Subcutaneous abdominal adipose tissue (tissue), 5 donors: ENCODE results near the gene TTC38.

ENCODE experiments used
- H3K27ac ChIP-seq: one replicate; pipeline ENCODE4 v1.7.0; 2013; ENCODE audit warnings: low read depth, mild to moderate bottlenecking, inconsistent platforms, low read length, moderate library complexity
- H3K27me3 ChIP-seq, 5 donors: one replicate each; pipeline ENCODE4 v1.7.0; 2013; ENCODE audit warnings: low read length in 5 of 5, inconsistent platforms in 1 of 5; ENCODE audit not compliant: control insufficient read depth in 5 of 5, insufficient read depth in 4 of 5
- H3K36me3 ChIP-seq, 5 donors: one replicate each; pipeline ENCODE4 v1.7.0; 2013; ENCODE audit warnings: low read length in 5 of 5; ENCODE audit not compliant: control insufficient read depth in 5 of 5, insufficient read depth in 5 of 5
- H3K4me1 ChIP-seq, 5 donors: one replicate each; pipeline ENCODE4 v1.7.0; 2013; ENCODE audit warnings: low read length in 5 of 5, mild to moderate bottlenecking in 3 of 5, moderate library complexity in 1 of 5; ENCODE audit not compliant: control insufficient read depth in 5 of 5, insufficient read depth in 5 of 5
- H3K4me3 ChIP-seq, 5 donors: one replicate each; pipeline ENCODE4 v1.7.0; 2013; ENCODE audit warnings: low read length in 5 of 5, low read depth in 1 of 5
- H3K9ac ChIP-seq, 5 donors: one replicate each; pipeline ENCODE4 v1.7.0; 2013; ENCODE audit warnings: low read length in 5 of 5, mild to moderate bottlenecking in 4 of 5, moderate library complexity in 3 of 5
- H3K9me3 ChIP-seq, 5 donors: one replicate each; pipeline ENCODE4 v1.7.0; 2013; ENCODE audit warnings: low read length in 5 of 5; ENCODE audit not compliant: control insufficient read depth in 5 of 5
- donor health status: healthy.
- donor health status: healthy.
- donor health status: healthy.
- donor health status: healthy.
- donor health status: healthy.

TTC38 gene

DNA sequence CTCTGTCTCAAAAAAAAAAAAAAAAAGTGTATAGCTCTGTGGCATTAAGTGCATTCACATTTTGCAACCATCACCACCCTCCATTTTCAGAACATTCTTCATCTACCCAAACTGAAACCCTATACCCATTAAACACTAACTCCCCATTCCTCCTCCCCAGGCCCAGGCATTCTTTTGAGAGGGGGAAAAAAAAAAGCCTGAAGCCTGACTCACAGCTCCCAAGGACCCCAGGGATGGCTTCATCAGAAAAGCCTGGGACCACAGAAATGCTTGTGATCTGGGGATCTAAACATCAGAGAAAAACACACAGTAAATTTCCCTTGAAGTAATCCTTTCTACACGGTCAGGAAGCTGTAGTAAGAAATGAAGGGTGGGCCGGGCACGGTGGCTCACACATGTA is 18.2 kb downstream of the TTC38 start:
- Histone ChIP-seq H3K4me1 (peaks cover 2 to 29% (median 27%) of the 10 kb centered on the region in 5 donors), H3K4me3 (no peak overlapping the region), H3K27me3 (no peaks in the 10 kb centered on the region), H3K36me3 (peaks cover 3 to 95% (median 83%) of the 10 kb centered on the region in 5 donors), H3K27ac (no peak overlapping the region), H3K9ac (no peak overlapping the region), H3K9me3 (no peaks in the 10 kb centered on the region)

DNA sequence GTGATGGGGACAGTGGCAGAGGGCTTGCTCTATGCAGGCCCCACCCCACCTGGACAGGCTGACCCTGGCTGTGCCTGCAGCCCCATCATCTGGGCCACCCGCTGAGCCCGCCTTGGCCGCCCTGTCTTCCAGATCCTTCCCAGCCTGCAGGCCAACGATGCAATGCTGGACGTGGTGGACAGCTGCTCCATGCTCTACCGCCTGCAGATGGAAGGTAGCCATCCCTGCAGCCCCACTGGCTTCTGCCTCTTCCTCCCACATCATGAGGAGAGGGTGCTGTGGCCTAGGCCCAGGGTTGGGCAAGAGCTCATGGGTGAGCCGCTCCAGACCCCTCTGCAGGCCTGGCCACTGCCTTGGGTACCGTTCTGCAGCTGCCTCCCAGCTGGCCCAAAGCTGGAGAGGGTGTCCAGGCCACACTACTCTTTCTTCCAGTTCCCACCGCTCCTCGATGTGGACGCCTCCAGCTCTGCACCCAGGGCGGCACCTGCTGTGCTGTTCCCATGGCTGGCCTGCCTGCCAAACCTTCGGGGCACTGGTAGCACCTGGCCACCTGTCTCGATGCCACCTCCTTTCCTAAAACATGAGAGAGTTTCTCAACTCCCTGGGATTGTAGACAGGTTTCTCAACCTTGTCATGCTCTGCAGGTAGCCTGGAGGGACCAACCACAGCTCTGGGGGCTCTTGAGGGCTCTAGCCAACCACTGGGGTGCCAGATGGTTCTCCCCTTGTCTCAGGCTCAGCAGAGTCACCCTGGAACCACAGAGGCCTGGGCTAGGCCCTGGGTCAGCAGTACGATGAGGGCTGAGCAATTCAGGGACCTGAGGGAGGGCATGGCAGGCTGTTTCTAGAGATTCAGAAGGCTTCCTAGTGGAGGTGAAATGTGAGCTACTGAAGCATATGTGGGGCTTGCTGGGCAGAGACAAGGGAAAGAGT is 19.4 kb downstream of the TTC38 start:
- Histone ChIP-seq H3K4me1 (peaks cover 2 to 34% (median 27%) of the 10 kb centered on the region in 5 donors), H3K27ac (peak overlapping the region; percentile 49), H3K4me3 (peak overlapping the region in 3 of 5 donors; percentile 23 to 50 (median 38))

DNA sequence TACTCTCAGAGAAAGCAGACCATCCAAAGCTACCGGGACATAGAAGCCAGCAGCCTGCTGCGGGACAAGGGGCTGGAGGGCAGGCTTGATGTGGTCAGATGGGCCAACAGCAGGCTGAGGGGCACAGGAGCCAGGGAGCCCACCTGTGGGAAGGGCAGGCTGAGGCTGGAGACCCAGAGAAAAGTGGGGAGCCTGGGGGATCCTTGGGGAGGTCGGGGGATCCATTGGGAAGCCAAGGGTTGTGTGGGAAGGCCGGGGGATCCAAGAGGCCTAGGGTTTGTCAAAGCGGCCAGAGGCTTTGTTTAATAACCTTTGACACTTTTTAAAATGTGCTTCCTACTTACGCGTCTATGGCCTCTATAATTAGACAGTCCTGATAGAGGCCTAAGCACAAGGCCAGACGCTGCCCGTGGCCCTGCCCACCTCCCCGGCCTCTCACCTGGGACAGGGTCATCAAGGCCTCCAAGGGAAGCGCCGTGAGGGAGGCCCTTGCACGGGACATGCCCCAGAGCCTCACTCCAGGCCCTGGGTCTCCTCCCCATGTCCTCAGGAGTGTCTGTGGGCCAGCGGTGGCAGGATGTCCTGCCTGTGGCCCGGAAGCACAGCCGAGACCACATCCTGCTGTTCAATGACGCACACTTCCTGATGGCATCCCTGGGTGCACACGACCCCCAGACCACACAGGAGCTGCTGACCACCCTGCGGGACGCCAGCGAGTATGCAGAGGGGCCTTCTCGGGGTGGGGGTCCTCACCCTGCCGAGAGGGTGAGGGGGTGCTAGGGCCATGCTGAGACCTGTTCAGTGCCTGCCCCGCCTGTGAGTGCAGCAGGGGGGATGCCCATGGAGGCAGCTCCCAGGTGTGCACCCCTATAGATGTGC is 20.3 kb downstream of the TTC38 start:
- Histone ChIP-seq H3K36me3 (peaks cover 3 to 91% (median 75%) of the 10 kb centered on the region in 5 donors), H3K4me3 (peak overlapping the region; percentile 9 to 50 (median 27)), H3K27ac (peak overlapping the region; percentile 49), H3K9ac (peak overlapping the region in 4 of 5 donors; percentile 20 to 79 (median 37)), H3K27me3 (no peaks in the 10 kb centered on the region), H3K4me1 (peaks cover 2 to 43% (median 29%) of the 10 kb centered on the region in 5 donors), H3K9me3 (no peaks in the 10 kb centered on the region)

More for the DNA sequence above, 19.4 kb downstream of the TTC38 start:
- Histone ChIP-seq H3K27me3 (no peaks in the 10 kb centered on the region), H3K9ac (peak overlapping the region in 4 of 5 donors; percentile 20 to 79 (median 37)), H3K9me3 (no peaks in the 10 kb centered on the region), H3K36me3 (peaks cover 3 to 91% (median 75%) of the 10 kb centered on the region in 5 donors)

DNA sequence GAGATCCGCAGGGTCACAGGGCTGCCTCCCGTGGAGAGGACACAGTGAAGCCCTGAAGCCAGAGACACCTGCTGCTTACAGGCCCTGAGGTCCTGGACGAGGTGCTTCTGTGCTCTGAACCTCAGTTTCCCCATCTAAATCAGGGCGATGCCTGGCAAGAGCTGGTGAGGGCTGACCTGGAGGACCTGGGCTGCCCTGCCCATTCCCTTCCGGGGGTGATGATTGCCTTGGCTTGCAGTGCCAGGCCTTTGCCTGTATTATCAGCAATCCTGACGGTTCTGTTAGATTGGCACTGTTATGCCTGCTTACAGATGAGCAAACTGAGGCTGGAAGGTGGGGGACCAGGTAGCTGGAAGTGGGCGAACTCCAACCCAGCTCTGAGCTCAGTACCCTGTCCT is 21.0 kb downstream of the TTC38 start:
- Histone ChIP-seq H3K36me3 (peaks cover 1 to 91% (median 78%) of the 10 kb centered on the region in 5 donors), H3K9me3 (no peaks in the 10 kb centered on the region), H3K9ac (peak overlapping the region in 1 of 5 donors; percentile 40), H3K4me1 (peaks cover 2 to 48% (median 29%) of the 10 kb centered on the region in 5 donors), H3K27ac (no peak overlapping the region), H3K27me3 (no peaks in the 10 kb centered on the region), H3K4me3 (peak overlapping the region in 1 of 5 donors; percentile 50)

DNA sequence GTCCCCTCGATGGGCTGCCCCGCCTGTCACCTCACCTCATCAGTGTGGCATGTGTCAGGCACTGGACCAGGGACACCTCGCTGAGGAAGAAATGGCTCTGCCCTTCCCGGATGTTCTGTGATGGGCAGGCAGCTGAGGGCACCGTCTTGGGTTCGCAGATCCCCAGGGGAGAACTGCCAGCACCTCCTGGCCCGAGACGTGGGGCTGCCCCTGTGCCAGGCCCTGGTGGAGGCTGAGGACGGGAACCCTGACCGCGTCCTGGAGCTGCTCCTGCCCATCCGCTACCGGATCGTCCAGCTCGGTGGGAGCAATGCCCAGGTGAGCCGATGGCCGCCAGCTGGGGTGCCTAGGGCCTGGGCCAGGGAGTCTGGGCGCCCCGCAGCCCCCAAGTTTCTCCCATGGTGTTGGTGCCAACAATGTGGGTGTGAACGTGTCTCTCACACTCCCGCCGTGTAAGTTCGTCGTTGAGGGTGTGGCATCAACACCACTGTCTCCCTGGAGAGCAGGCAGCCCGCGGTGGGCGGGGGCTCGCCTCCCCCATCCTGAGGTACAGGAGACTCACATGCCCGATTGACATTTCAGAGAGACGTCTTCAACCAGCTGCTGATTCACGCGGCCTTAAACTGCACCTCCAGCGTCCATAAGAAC is 21.6 kb downstream of the TTC38 start:
- Histone ChIP-seq H3K9me3 (no peaks in the 10 kb centered on the region), H3K36me3 (peaks cover 0 to 87% (median 72%) of the 10 kb centered on the region in 5 donors), H3K27me3 (no peaks in the 10 kb centered on the region), H3K27ac (no peak overlapping the region), H3K4me3 (no peak overlapping the region), H3K9ac (peak overlapping the region in 1 of 5 donors; percentile 40), H3K4me1 (peaks cover 2 to 50% (median 27%) of the 10 kb centered on the region in 5 donors)

DNA sequence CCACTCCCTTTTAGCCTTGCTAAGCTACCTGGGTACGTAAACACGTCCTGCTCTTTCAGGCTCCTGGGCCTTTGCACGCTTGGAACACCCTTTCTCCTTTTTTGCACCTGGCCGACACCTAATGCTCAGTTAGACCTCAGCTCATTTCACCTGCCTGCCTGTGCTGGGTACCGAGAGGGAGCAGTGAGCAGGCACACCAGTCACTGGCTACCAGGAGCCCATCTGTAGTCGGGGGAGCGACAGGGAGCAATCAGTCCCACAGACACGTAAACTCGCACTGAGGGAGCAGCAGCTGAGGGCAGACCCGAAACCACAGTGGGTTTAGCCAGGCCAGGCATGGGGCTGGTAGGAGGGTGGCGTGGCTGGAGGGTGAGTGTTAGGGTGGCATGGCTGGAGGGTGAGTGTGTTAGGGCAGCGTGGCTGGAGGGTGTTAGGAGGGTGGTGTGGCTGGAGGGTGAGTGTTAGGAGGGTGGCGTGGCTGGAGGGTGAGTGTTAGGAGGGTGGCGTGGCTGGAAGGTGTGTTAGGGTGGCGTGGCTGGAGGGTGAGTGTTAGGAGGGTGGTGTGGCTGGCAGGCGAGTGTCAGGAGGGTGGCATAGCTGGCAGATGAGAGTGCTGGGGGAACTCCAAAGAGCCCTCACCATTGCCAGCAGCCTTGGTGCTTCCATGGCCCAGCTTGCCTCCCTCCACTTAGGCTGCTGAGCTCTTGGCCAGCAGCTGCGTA is 22.5 kb downstream of the TTC38 start:
- H3K27me3 ChIP-seq: no peaks in the 10 kb centered on the region
- H3K9ac ChIP-seq: no peak overlapping the region
- H3K27ac ChIP-seq: no peak overlapping the region
- peaks cover 0 to 78% (median 64%) of the 10 kb centered on the region in 5 donors for H3K36me3 ChIP-seq
- peaks cover 2 to 49% (median 23%) of the 10 kb centered on the region in 5 donors for H3K4me1 ChIP-seq
- H3K9me3 ChIP-seq: no peaks in the 10 kb centered on the region
- H3K4me3 ChIP-seq: no peak overlapping the region

DNA sequence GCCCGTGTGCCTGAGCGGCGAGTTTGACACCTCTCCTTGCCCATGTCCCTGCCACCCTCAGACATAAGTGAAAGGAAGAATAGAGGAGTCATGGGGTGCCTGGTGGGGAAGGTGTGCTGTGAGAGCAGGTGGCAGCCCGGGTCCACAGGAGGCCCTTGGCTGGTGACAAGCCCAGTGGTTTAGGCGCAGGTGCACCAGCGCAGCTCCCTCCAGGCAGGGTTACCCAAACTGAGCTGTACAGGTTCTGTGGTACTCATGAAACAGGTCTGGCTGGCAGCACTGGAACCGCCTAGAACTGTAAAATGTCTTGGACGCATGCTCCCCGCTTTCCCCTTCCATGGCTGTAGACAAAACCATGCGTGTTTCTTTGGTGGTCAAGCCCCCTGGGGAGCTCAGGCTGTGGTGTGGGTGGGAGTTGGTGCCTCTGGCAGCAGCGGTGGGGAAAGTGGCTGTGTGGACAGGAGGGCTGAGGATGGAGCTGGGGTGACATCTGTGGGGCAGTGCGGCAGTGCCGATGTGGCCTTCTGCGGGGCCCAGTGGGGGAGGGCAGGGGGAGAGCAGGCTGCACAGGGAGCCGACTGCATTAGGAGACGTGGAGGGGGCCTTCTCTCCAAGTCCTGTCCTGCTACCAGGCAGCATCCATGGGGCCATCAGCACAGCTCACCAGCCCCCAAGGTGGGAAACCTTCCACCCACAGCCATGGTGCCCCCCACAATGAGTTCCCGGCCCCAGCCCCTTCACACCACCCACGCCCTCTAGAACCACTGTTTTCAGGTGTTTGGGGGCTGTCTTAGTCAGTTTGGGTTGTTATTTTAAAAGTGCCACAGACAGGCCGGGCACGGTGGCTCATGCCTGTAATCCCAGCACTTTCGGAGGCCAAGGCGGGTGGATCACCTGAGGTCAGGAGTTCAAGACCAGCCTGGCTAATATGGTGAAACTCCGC is 23.3 kb downstream of the TTC38 start:
- H3K9me3 ChIP-seq: no peaks in the 10 kb centered on the region
- H3K4me3 ChIP-seq: no peak overlapping the region
- H3K4me1 ChIP-seq: peaks cover 6 to 57% (median 31%) of the 10 kb centered on the region in 5 donors
- no peak overlapping the region for H3K27ac ChIP-seq
- H3K9ac ChIP-seq: no peak overlapping the region
- peaks cover 0 to 72% (median 60%) of the 10 kb centered on the region in 5 donors for H3K36me3 ChIP-seq
- no peaks in the 10 kb centered on the region for H3K27me3 ChIP-seq

DNA sequence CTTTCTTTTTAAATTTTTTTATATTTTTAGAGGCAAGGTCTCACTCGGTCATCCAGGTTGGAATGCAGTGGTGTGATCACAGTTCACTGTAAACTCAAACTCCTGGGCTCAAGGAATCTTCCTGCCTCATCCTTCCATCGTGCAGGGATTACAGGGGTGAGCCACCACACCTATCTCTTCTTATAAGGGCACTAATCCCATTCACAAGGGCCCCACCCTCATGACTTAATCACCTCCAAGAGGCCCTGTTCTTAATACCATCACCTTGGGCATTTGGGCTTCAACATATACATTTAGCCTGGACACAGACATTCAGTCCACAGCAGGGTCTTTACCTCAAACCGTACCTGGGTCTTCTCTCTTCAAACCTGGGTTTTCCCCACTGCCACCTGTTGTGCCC is 24.4 kb downstream of the TTC38 start:
- Histone ChIP-seq H3K36me3 (peaks cover 0 to 61% (median 51%) of the 10 kb centered on the region in 5 donors), H3K4me1 (peaks cover 6 to 63% (median 39%) of the 10 kb centered on the region in 5 donors), H3K9ac (no peak overlapping the region), H3K27ac (no peak overlapping the region), H3K27me3 (no peaks in the 10 kb centered on the region), H3K9me3 (no peaks in the 10 kb centered on the region), H3K4me3 (no peak overlapping the region)
